Heart right ventricle (tissue), 16 donors: ENCODE results near the gene TAF11L12. TPM values are rescaled to one million over a fixed set of nuclear protein-coding genes. Genes with fewer than 3 reads are reported as not detected.
"Not testable (repeated sequence)": the region's sequence is repeated elsewhere in the genome, so short reads cannot be mapped to it uniquely, and the experiment has no call there.

Source experiments
- ATAC-seq, 8 donors: fragments of 200-7000 bp; cut with Tn5 transposase; one replicate each; pipeline ENCODE4 v1.9.1; 2020; ENCODE audit warnings: mild to moderate bottlenecking in 8 of 8, moderate library complexity in 8 of 8, moderate number of reproducible peaks in 1 of 8
- DNase-seq, 2 donors: peaks; one replicate each; pipeline ENCODE4 v3.0.0-alpha.2; 2020
- H3K27ac ChIP-seq, 10 donors: fragments of 200-600 bp; sonication (generic) in 2 of 10; one replicate each; pipeline versions ENCODE4 v1.5.0 to v1.8.0; 2020 to 2022; ENCODE audit warnings: mild to moderate bottlenecking in 3 of 10
- H3K27me3 ChIP-seq, 7 donors: fragments of 200-600 bp; one replicate each; pipeline ENCODE4 v1.8.0; 2021 to 2022; ENCODE audit warnings: mild to moderate bottlenecking in 2 of 7
- H3K36me3 ChIP-seq, 9 donors: fragments of 200-600 bp; sonication (generic) in 1 of 9; one replicate each; pipeline versions ENCODE4 v1.5.0 to v1.8.0; 2020 to 2022; ENCODE audit warnings: mild to moderate bottlenecking in 2 of 9
- H3K4me1 ChIP-seq, 9 donors: fragments of 200-600 bp; sonication (generic) in 1 of 9; one replicate each; pipeline versions ENCODE4 v1.5.0 to v1.8.0; 2020 to 2022; ENCODE audit warnings: mild to moderate bottlenecking in 4 of 9
- H3K4me3 ChIP-seq, 10 donors: fragments of 200-600 bp; sonication (generic) in 2 of 10; one replicate each; pipeline versions ENCODE4 v1.5.0 to v1.8.0; 2020 to 2022; ENCODE audit warnings: mild to moderate bottlenecking in 7 of 10, moderate library complexity in 2 of 10
- H3K9me3 ChIP-seq, 11 donors: fragments of 200-600 bp in 10 of 11; sonication (generic) in 2 of 11; one replicate each; pipeline versions ENCODE4 v1.5.0 to v1.8.0; 2013 to 2022; ENCODE audit warnings: mild to moderate bottlenecking in 2 of 11, control low read depth in 1 of 11, moderate library complexity in 1 of 11
- CTCF ChIP-seq, 9 donors: fragments of 200-600 bp; sonication (generic) in 2 of 9; IDR thresholded peaks; one replicate each; pipeline versions ENCODE4 v1.5.0 to v1.8.0; 2021 to 2022; ENCODE audit warnings: antibody characterized with exemption in 9 of 9, mild to moderate bottlenecking in 5 of 9, moderate library complexity in 1 of 9
- WGBS, 2 donors: extraction: QIAGEN DNeasy Blood & Tissue Kit; methylation state at CpG; one replicate each; pipeline ENCODE4 v1.1.7; 2013; ENCODE audit warnings: inconsistent platforms in 1 of 2; 5-methylcytosine and 5-hydroxymethylcytosine counted together
- intact Hi-C, 10 donors: fragments of 100-400 bp; cut with DNase I; formaldehyde crosslinking; loops; one replicate each; pipeline versions ENCODE4 v1.11.1 to v1.14.2; 2022
- polyA plus RNA-seq, 2 donors: library from polyadenylated mRNA; stranded (reverse); fragments of 200-250 nt; gene quantifications; one replicate each; pipeline ENCODE4 v1.2.3, GENCODE V29; 2013
- total RNA-seq, 10 donors: library from RNA; stranded (reverse); fragmentation: NEBNext Ultra II Directional in 3 of 10; extraction: Animal tissue kit (Norgen Biotek cat#: 25700) in 3 of 10; gene quantifications; one replicate each; pipeline versions ENCODE4 v1.2.1 to v1.2.4, GENCODE V29; 2021 to 2023
- donor health status: Arrhythmogenic right ventricular cardiomyopathy.
- donor health status: ischemic (EF 13 %, LVEDD 7.1; RV severe dilation, severe dysfunction).
- donor health status: healthy with polysubstance abuse.
- donor health status: DM: no; HTN: yes; CAD: no.
- donor health status: DM: no; HTN: no; CAD: no.
- donor health status: ischemic (EF 25% LVEDD 6.9; RV normal size, moderate dysfunction).
- donor health status: ischemic (EF 25% LVEDD 5.7; RV mildly dilated, moderate dysfunction).
- donor health status: healthy.
- donor health status: DM: yes; HTN: yes; CAD: no.
- donor health status: Ischemic cardiomyopathy.
- donor health status: ischemic (EF 35%, LVEDD 5.7; RV mildly dilated, moderate dysfunction).
- donor health status: nonischemic (EF 11% LVEDD 7.7; RV severe dilation, severe dysfunction).
- donor health status: DM: yes; HTN: yes; CAD: no.
- donor health status: PGD.
- donor health status: ischemic (EF 29% LVEDD 5.4; RV normal size, mild dysfunction).
- donor health status: nonischemic (EF 23%, LVEDD 6.1; RV moderate dilation, normal function).

Gene TAF11L12
- total and polyA plus RNA-seq, 12 donors: not detected

- intact Hi-C loops: no loop called here
- Histone ChIP-seq H3K27ac (no peak overlapping the region), H3K9me3 (no peaks in the 10 kb centered on the region), H3K4me3 (no peak overlapping the region), H3K27me3 (no peaks in the 10 kb centered on the region), H3K4me1 (no peaks in the 10 kb centered on the region), H3K36me3 (no peaks in the 10 kb centered on the region)
- DNase-seq: no peak
- ATAC-seq: no peak
- TF ChIP-seq CTCF (IDR thresholded peaks at IDR 0.05): no peak
- 85 to 86% methylated on average over 17 of the region's 17 CpGs for WGBS, 2 donors
Observed at GRCh38 chr5:17614872-17615605, 4.8 kb downstream of the TAF11L12 start.

- DNase-seq: no peak
- no peak for TF ChIP-seq CTCF (IDR thresholded peaks at IDR 0.05)
- peaks cover 0 to 4% (median 0%) of the 10 kb centered on the region in 7 donors for H3K27me3 ChIP-seq
- H3K4me3 ChIP-seq: no peak overlapping the region
- 85 to 92% methylated on average over 3 of the region's 3 CpGs for WGBS, 2 donors
- no peak for ATAC-seq
- intact Hi-C loops: no loop called here
- no peaks in the 10 kb centered on the region for H3K4me1 ChIP-seq
- H3K36me3 ChIP-seq: no peaks in the 10 kb centered on the region
- H3K27ac ChIP-seq: no peak overlapping the region
- H3K9me3 ChIP-seq: peaks cover 0 to 4% (median 0%) of the 10 kb centered on the region in 11 donors
Observed at GRCh38 chr5:17619354-17619753, 9.2 kb downstream of the TAF11L12 start.

GRCh38 chr5:17620627-17621026 lies 10.4 kb downstream of the TAF11L12 start:
- Histone ChIP-seq H3K36me3 (no peaks in the 10 kb centered on the region), H3K4me1 (no peaks in the 10 kb centered on the region), H3K9me3 (peaks cover 0 to 4% (median 0%) of the 10 kb centered on the region in 11 donors), H3K27ac (no peak overlapping the region), H3K4me3 (no peak overlapping the region), H3K27me3 (peaks cover 0 to 4% (median 0%) of the 10 kb centered on the region in 7 donors)
- WGBS, 2 donors: 83 to 84% methylated on average over 17 of the region's 17 CpGs
- TF ChIP-seq CTCF (IDR thresholded peaks at IDR 0.05): no peak
- no peak for DNase-seq
- intact Hi-C loops: no loop called here
- ATAC-seq: no peak

- Histone ChIP-seq H3K4me1 (no peaks in the 10 kb centered on the region), H3K36me3 (no peaks in the 10 kb centered on the region), H3K9me3 (no peaks in the 10 kb centered on the region), H3K27me3 (no peaks in the 10 kb centered on the region), H3K4me3 (no peak overlapping the region), H3K27ac (no peak overlapping the region)
- WGBS, 2 donors: 81 to 88% methylated on average over 11 of the region's 11 CpGs
- ATAC-seq (no peak), DNase-seq (no peak)
- TF ChIP-seq CTCF (IDR thresholded peaks at IDR 0.05): no peak
- intact Hi-C loops: no loop called here
Observed at GRCh38 chr5:17625686-17626085, 15.5 kb downstream of the TAF11L12 start.

GRCh38 chr5:17631788-17632187 lies 21.6 kb downstream of the TAF11L12 start, which contains the start of gene TAF11L13:
Gene TAF11L13 (plus strand): TSS chr5:17632088.
- H3K27ac ChIP-seq, H3K4me1 ChIP-seq, H3K9me3 ChIP-seq, intact Hi-C loops, ATAC-seq, H3K27me3 ChIP-seq, DNase-seq, H3K36me3 ChIP-seq, H3K4me3 ChIP-seq: not testable (repeated sequence)
- WGBS, 2 donors: 69 to 87% methylated on average over 7 of the region's 12 CpGs
